ENCODE data around the gene TMPRSS6. TPM values are rescaled to one million over a fixed set of nuclear protein-coding genes. Genes with fewer than 3 reads are reported as not detected.
"Not testable (repeated sequence)": the region's sequence is repeated elsewhere in the genome, so short reads cannot be mapped to it uniquely, and the experiment has no call there.

Gene TMPRSS6
- total RNA-seq, 2 experiments from 2014 or later = 1.8 to 2.2 TPM

DNA sequence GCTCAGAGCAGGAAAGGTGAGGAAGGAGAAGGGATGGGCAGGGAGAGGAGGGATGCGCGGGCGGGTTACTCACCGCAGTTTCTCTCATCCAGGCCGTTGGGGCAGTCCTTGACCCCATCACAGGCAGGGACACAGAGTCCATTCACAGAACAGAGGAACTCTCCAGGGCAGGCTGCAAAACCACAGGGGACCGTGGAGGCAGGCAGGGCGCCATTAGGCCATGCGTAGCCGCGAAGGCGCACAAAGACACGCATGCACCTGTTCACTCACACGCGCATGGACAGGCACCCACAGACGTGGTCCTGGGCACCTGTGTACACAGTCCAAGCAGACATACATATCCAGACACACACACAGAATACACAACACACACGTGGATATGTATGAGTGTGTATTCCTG, 35.0 kb downstream of the TMPRSS6 start:
- Mint-ChIP-seq H3K9me3 (no peaks in the 10 kb centered on the region), H3K36me3 (no peaks in the 10 kb centered on the region), H3K4me1 (peaks cover 19% of the 10 kb centered on the region), H3K27me3 (peaks cover 11% of the 10 kb centered on the region), H3K27ac (no peak overlapping the region), H3K4me3 (no peak overlapping the region)
- POLR2A ChIA-PET = interaction anchor here (1.3 kb wide), 1 partner anchor 48 kb away, joined by 3 read pairs; no protein-coding TSS in a partner anchor
- no peak for DNase-seq
- no peak for ATAC-seq (ENCODE audit: low read depth)

DNA sequence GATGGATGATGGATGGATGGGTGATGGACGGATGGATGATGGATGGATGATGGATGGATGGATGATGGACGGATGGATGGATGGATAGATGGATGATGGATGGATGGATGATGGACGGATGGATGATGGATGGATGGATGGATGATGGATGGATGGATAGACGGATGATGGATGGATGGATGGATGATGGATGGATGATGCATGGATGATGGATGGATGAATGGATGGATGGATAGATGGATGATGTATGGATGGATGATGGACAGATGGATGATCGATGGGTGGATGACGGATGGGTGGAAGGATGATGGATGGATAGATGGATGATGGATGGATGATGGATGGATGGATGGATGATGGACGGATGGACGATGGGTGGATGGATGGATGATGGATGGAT, 36.8 kb downstream of the TMPRSS6 start:
- ATAC-seq (ENCODE audit: low read depth) (no peak), DNase-seq (no peak)
- H3K9me3 Mint-ChIP-seq = no peaks in the 10 kb centered on the region
- no peak overlapping the region for H3K27ac Mint-ChIP-seq
- peaks cover 18% of the 10 kb centered on the region for H3K27me3 Mint-ChIP-seq
- H3K36me3 Mint-ChIP-seq = no peaks in the 10 kb centered on the region
- H3K4me1 Mint-ChIP-seq = peaks cover 3% of the 10 kb centered on the region
- POLR2A ChIA-PET = no interaction called here
- no peak overlapping the region for H3K4me3 Mint-ChIP-seq

DNA sequence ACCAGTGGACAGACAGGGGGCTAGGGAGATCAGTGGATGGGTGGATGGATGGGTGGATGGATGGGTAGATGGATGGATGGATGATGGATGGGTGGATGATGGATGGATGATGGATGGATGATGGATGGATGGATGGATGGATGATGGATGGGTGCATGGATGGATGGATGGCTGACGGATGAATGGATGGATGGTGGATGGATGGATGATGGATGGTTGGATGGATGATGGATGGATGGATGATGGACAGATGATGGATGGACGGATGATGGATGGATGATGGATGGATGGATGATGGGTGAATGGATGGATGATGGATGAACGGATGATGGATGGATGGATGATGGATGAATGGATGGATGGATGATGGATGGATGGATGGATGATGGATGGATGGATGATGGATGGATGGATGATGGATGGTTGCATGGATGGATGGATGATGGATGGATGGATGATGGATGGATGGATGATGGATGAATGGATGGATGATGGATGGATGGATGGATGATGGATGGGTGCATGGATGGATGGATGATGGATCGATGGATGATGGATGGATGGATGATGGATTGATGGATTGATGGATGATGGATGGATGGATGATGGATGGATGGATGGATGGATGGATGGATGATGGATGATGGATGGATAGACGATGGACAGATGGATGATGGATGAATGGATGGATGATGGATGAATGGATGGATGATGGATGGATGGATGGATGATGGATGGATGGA, 37.5 kb downstream of the TMPRSS6 start:
- H3K4me3 Mint-ChIP-seq; H3K27ac Mint-ChIP-seq; ATAC-seq (ENCODE audit: low read depth); H3K9me3 Mint-ChIP-seq; DNase-seq; H3K36me3 Mint-ChIP-seq; POLR2A ChIA-PET; H3K4me1 Mint-ChIP-seq: not testable (repeated sequence)
- peaks cover 21% of the 10 kb centered on the region for H3K27me3 Mint-ChIP-seq

DNA sequence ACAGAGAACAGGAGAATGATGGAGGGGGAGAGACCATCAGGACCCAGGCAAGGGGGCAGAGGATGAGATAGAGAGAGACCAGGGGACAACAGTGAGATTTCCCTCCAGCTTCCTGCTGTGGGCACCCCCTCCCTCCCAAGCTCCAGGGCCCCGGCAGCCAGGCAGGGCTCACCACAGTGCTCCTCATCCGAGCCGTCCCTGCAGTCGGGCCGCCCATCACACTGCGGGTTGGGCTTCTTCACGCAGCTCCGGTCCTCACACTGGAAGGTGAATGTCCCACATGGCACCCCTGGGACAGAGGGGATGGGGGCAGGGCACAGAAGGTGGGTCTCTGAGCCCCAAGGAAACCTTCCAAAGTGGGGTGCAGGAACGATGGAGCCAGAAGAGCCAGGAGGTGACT, 38.8 kb downstream of the TMPRSS6 start:
- no peaks in the 10 kb centered on the region for H3K36me3 Mint-ChIP-seq
- no peak for ATAC-seq (ENCODE audit: low read depth)
- peaks cover 21% of the 10 kb centered on the region for H3K27me3 Mint-ChIP-seq
- no peak for DNase-seq
- no peaks in the 10 kb centered on the region for H3K4me1 Mint-ChIP-seq
- no peaks in the 10 kb centered on the region for H3K9me3 Mint-ChIP-seq
- POLR2A ChIA-PET = no interaction called here
- H3K27ac Mint-ChIP-seq = no peak overlapping the region
- no peak overlapping the region for H3K4me3 Mint-ChIP-seq

DNA sequence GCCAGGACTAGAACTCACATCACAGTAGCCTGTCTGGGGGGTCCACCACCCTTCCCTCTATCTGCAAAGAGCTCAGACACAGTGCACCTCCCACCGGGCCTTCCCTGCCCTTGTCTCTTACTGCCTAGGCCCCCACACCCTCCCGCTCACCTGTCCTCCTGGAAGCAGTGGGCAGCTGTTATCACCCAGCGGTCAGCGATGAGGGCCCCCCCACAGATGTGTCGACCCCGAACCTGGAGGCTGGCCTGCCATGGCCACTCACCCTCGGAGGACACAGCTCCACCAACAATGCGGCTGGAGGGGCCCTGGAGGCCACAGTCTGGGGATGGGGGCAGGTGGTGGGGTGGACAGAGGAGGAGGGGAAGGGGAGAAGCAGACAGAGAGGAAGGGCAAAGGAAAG, 39.2 kb downstream of the TMPRSS6 start:
- H3K36me3 Mint-ChIP-seq = no peaks in the 10 kb centered on the region
- POLR2A ChIA-PET = interaction anchor here (1.2 kb wide), 1 partner anchor 62 kb away, joined by 3 read pairs; no protein-coding TSS in a partner anchor
- peaks cover 21% of the 10 kb centered on the region for H3K27me3 Mint-ChIP-seq
- DNase-seq = no peak
- H3K9me3 Mint-ChIP-seq = no peaks in the 10 kb centered on the region
- H3K4me3 Mint-ChIP-seq = no peak overlapping the region
- no peak for ATAC-seq (ENCODE audit: low read depth)
- no peaks in the 10 kb centered on the region for H3K4me1 Mint-ChIP-seq
- no peak overlapping the region for H3K27ac Mint-ChIP-seq

DNA sequence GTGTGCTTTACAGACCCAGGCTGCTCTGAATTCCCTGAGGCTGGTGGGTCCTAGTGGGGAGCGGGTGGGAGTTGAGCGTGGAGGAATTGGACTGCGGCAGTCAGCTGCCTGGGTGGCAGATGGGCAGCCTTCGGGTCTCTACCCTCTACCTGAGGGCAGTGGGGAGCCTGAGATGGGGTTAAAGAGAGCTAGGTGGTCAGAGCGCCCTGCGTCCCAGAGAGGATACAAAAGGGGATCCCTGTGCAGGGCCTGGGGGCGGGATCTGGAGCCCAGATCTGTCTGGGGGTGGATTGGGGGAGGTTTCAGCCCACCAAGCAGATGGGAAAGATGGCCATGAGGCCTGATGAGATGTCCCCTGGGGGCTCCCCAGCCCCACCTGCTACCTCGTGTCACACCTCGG, 39.8 kb downstream of the TMPRSS6 start:
- Mint-ChIP-seq H3K4me1 (no peaks in the 10 kb centered on the region), H3K27me3 (peaks cover 21% of the 10 kb centered on the region), H3K9me3 (no peaks in the 10 kb centered on the region), H3K36me3 (no peaks in the 10 kb centered on the region), H3K27ac (no peak overlapping the region), H3K4me3 (no peak overlapping the region)
- POLR2A ChIA-PET = interaction anchor here (1.2 kb wide), 1 partner anchor 63 kb away, joined by 3 read pairs; no protein-coding TSS in a partner anchor
- ATAC-seq (ENCODE audit: low read depth) (no peak), DNase-seq (no peak)

DNA sequence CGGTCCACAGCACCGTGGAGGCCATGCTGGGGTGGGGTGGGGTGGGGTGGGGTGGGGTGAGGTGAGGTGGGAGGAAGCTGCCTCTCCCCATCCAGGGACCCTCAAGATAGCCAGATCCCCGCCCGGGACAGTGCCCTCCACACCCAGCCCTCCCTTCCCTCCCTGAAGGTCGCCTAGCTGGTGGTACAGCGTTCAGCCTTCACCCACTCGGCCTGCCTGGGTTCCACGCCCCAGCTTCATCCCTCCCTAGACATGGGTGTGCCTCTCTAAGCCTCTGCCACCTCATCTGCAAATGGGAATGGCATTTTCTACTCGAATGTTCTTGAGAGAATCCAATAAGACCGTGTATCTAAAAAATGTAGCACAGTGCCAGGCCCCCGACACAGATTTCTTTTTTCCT, 40.2 kb downstream of the TMPRSS6 start:
- Mint-ChIP-seq H3K27ac (no peak overlapping the region), H3K27me3 (peaks cover 21% of the 10 kb centered on the region), H3K4me3 (no peak overlapping the region), H3K9me3 (no peaks in the 10 kb centered on the region), H3K4me1 (peaks cover under 1% of the 10 kb centered on the region), H3K36me3 (peaks cover 3% of the 10 kb centered on the region)
- no peak for ATAC-seq (ENCODE audit: low read depth)
- POLR2A ChIA-PET = interaction anchor here (1.2 kb wide), 1 partner anchor 63 kb away, joined by 3 read pairs; no protein-coding TSS in a partner anchor
- no peak for DNase-seq

DNA sequence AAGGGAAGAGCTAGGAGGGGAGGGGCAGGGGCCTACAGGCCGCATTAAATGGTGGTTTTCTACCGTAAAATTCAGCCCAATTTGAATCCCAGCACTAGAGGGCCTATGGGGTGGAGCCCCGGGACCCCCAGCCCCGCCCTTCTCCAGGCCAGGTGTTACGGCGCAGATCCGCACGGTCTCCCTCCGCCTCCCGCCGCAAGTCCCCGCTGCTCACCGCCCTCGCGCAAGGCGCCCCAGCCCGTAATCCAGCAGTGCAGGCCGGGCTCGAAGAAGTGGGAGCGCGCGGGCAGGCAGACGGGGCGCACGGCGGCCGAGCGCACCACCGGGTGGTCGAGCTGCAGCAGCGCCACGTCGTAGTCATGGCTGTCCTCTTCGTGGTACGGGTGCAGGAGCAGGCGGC, 40.7 kb downstream of the TMPRSS6 start:
- Mint-ChIP-seq H3K4me3 (no peak overlapping the region), H3K27ac (no peak overlapping the region), H3K9me3 (no peaks in the 10 kb centered on the region), H3K4me1 (peaks cover 2% of the 10 kb centered on the region), H3K27me3 (peaks cover 21% of the 10 kb centered on the region), H3K36me3 (peaks cover 3% of the 10 kb centered on the region)
- ATAC-seq (ENCODE audit: low read depth) (no peak), DNase-seq (no peak)
- POLR2A ChIA-PET = no interaction called here

DNA sequence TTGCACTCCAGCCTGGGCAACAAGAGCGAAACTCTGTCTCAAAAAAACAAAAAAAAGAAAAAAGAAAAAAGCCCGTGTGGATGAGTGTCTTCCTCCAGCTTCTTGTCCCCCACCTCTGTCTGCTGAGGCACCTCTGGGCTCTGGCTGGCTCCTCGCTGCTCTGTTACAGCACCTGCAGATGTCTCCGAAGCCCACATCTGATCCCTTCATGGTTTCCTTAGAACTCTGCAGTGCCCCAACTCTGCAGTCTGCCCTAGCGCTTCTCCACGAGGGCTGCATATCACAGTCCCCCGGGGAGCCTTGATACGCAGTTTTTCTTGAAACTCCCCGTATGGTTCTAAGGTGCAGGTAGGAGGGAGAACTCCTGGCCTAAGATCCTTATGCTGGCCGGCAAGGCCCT, 42.1 kb downstream of the TMPRSS6 start:
- Mint-ChIP-seq H3K27me3 (peaks cover 21% of the 10 kb centered on the region), H3K9me3 (no peaks in the 10 kb centered on the region), H3K36me3 (peaks cover 3% of the 10 kb centered on the region), H3K4me3 (no peak overlapping the region), H3K4me1 (peaks cover 5% of the 10 kb centered on the region), H3K27ac (no peak overlapping the region)
- DNase-seq (no peak), ATAC-seq (ENCODE audit: low read depth) (no peak)
- POLR2A ChIA-PET = no interaction called here

DNA sequence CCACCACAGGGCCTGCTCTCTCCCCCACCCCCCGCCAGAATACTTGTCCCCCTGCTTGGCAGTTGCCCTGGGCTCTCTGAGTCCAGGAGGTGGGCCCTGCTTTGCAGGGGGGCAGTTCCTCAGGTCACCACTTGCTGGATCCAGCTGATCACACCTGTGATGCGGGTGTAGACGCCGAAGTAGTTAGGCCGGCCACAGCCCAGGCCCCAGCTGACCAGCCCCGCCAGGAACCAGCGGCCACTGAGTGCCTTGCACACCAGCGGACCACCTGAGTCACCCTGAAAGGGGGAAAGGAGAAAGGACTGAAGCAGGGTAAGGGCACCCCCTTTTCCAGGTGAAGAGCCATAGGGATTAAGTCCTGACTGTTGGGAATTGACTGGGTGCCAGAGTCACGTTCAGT, 43.6 kb downstream of the TMPRSS6 start:
- POLR2A ChIA-PET = interaction anchor here (1.2 kb wide), 1 partner anchor 11 kb away, joined by 3 read pairs; no protein-coding TSS in a partner anchor
- peaks cover 3% of the 10 kb centered on the region for H3K36me3 Mint-ChIP-seq
- no peak overlapping the region for H3K27ac Mint-ChIP-seq

DNA sequence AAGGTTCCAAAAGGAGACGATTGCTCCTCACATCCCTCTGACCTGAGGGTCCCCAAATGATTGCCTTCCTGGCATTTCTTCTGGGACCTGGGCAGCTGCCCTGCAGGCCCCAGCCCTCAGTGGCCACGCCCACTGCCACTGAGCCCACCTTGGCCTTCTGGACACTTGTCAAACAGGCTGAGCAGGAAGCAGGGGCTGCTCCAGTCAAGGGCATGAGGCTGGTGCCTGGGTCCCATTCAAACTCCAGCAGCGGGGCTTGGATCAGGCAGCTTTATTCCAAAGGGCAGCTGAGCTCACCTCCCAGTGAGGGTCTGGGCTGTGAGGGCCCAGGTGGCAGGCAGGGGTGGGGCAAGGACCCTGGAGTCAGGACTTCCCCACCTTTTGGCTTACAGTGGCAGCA, 44.3 kb downstream of the TMPRSS6 start:
- POLR2A ChIA-PET = interaction anchor here (0.6 to 1.2 kb wide), 2 partner anchors 11 to 494 kb away, joined by 3 read pairs; no protein-coding TSS in a partner anchor
- DNase-seq = no peak
- H3K27me3 Mint-ChIP-seq = peaks cover 17% of the 10 kb centered on the region
- no peak overlapping the region for H3K4me3 Mint-ChIP-seq
- peaks cover 14% of the 10 kb centered on the region for H3K4me1 Mint-ChIP-seq
- no peak for ATAC-seq (ENCODE audit: low read depth)
- no peaks in the 10 kb centered on the region for H3K9me3 Mint-ChIP-seq
- H3K27ac Mint-ChIP-seq = no peak overlapping the region
- peaks cover 3% of the 10 kb centered on the region for H3K36me3 Mint-ChIP-seq

More for the DNA sequence above, 43.6 kb downstream of the TMPRSS6 start:
- ATAC-seq (ENCODE audit: low read depth) (no peak), DNase-seq (no peak)
- Mint-ChIP-seq H3K9me3 (no peaks in the 10 kb centered on the region), H3K4me1 (peaks cover 9% of the 10 kb centered on the region), H3K27me3 (peaks cover 21% of the 10 kb centered on the region), H3K4me3 (no peak overlapping the region)

DNA sequence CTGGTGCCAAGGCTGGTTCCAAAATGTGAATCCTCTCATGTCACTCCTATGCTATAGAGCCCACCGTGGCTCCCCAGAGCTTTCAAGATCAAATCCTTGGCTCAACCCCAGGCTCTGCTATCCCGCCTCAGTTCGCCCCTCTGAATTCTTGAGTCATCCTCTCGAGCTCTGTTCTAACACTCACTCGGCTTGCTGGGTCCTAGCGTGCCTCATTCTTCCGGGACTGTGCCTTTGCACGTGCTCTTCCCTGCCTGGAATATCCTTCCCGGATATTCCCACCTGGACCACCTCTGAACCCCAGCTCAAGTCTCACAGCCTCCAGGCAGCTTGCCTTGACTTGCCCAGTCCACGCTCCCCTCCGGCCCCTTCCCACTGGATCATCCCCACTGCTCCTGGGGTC, 45.0 kb downstream of the TMPRSS6 start:
- no peak overlapping the region for H3K27ac Mint-ChIP-seq
- DNase-seq = no peak
- no peak overlapping the region for H3K4me3 Mint-ChIP-seq
- no peaks in the 10 kb centered on the region for H3K9me3 Mint-ChIP-seq
- H3K4me1 Mint-ChIP-seq = peaks cover 18% of the 10 kb centered on the region
- peaks cover 3% of the 10 kb centered on the region for H3K36me3 Mint-ChIP-seq
- peaks cover 11% of the 10 kb centered on the region for H3K27me3 Mint-ChIP-seq
- ATAC-seq (ENCODE audit: low read depth) = no peak
- POLR2A ChIA-PET = interaction anchor here (0.6 kb wide), 1 partner anchor 493 kb away, joined by 3 read pairs; no protein-coding TSS in a partner anchor

DNA sequence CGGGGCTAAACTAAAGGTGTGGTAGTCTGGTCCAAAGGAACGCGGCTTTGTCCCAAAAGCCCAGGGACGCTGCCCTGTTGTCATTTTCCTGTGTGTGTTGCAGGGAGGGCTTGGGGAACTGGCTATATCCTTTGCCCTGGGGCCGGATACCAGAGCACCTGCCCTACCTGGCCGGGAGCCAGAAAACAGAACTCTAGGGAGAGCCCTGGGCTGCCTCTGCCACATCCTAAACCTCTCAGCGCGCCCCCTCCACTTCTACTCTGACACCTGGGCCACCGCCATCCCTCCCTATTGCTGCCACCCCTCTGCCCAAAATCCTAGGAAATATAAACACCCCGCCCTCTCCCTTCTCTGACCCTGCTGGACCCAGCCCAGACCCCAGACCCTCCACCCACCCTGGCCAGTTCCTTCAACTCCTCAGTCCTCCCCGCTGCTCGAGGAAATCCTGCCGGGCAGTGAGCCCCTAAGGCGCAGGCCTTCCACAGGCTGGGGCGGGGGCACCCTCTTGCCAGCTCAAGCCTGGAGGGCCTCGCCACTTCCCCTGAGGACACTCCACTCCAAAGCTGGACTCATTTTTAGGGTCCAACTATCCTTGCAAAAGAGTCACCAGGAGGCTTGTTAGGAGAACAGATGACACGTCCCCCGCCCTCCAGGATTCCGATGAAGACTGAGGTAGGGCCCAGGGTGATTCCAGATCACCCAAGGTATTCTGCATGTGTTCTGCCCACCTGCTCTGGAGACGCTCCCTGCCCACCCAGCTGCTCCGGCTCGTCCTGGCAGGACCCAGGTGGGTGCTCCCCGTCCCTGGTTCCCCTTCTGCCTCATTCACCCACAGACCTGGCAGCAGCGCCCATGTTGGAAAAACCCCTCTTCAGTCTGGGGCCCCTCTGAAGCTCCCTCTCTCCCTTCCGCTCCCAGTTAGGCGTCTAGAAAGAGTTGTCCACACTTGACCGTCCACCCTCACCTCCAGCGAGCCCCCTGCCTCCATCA, 45.8 kb downstream of the TMPRSS6 start:
- peaks cover 18% of the 10 kb centered on the region for H3K4me1 Mint-ChIP-seq
- peaks cover 8% of the 10 kb centered on the region for H3K27me3 Mint-ChIP-seq
- peak overlapping the region; percentile 30 for H3K27ac Mint-ChIP-seq
- DNase-seq = no peak
- peaks cover 3% of the 10 kb centered on the region for H3K36me3 Mint-ChIP-seq
- no peaks in the 10 kb centered on the region for H3K9me3 Mint-ChIP-seq
- no peak overlapping the region for H3K4me3 Mint-ChIP-seq
- ATAC-seq (ENCODE audit: low read depth) = no peak
- POLR2A ChIA-PET = no interaction called here

Data from activated naive CD8-positive, alpha-beta T cell treated with anti-CD3 and anti-CD28 coated beads, Interleukin-2, amount 10 ng/mL, durations not matched to agents 7 days and 5 days (primary cell).